SU-DHL-6 (cell line): ENCODE data around the gene MAGEA9B.

Source experiments
- EZH2phosphoT487 ChIP-seq: fragments of 200-600 bp; sonication (generic), shearing (Covaris generic); conservative IDR thresholded peaks from 2 replicates; pipeline ENCODE4 v1.6.1; 2018; ENCODE audit warnings: mild to moderate bottlenecking, antibody characterized with exemption, low read length, moderate library complexity, mixed read lengths
- TF ChIP-seq, protein P1 (sequence below): fragments of 200-600 bp; sonication (generic); IDR thresholded peaks from one replicate; pipeline ENCODE4 v1.5.1; 2017; ENCODE audit warnings: antibody characterized with exemption, mild to moderate bottlenecking, low read length, moderate library complexity; ENCODE audit not compliant: insufficient read depth, poor library complexity, severe bottlenecking

DNA sequence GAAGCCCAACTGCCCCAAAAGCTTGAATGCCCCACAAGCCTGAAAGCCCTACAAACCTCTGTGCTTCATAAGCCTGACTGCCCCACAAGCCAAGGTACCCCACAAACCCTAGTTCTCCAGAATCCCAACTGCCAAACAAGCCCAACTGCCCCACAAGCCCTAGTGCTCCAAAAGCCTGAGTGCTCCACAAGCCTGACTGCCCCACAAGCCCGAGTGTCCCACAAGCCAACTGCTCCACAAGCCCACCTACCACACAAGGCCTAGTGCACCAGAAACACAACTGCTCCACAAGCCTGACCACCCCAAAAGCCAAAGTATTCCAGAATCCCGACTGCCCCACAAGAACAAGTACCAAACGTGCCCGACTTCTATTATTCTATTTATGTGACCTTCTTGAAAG lies 23.9 kb downstream of the MAGEA9B start:
- TF ChIP-seq, protein P1, sequence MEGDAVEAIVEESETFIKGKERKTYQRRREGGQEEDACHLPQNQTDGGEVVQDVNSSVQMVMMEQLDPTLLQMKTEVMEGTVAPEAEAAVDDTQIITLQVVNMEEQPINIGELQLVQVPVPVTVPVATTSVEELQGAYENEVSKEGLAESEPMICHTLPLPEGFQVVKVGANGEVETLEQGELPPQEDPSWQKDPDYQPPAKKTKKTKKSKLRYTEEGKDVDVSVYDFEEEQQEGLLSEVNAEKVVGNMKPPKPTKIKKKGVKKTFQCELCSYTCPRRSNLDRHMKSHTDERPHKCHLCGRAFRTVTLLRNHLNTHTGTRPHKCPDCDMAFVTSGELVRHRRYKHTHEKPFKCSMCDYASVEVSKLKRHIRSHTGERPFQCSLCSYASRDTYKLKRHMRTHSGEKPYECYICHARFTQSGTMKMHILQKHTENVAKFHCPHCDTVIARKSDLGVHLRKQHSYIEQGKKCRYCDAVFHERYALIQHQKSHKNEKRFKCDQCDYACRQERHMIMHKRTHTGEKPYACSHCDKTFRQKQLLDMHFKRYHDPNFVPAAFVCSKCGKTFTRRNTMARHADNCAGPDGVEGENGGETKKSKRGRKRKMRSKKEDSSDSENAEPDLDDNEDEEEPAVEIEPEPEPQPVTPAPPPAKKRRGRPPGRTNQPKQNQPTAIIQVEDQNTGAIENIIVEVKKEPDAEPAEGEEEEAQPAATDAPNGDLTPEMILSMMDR: no peak
- TF ChIP-seq EZH2phosphoT487: no peak
